ACHN (cell line): ENCODE results near the gene RAB2B.
"Not testable (repeated sequence)": the region's sequence is repeated elsewhere in the genome, so short reads cannot be mapped to it uniquely, and the experiment has no call there.

Source experiments
- DNase-seq: peaks from one replicate; pipeline ENCODE4 v3.0.0-alpha.2; 2015
- in situ Hi-C: cut with HindIII; loops from 2 replicates; pipeline ENCODE4 v1.10.0; 2017; ENCODE audit warnings: low sequenced_read_pairs, low pct_ligation_motif_present, low pct_unique_long_range_greater_than_20kb

The RAB2B gene

DNA sequence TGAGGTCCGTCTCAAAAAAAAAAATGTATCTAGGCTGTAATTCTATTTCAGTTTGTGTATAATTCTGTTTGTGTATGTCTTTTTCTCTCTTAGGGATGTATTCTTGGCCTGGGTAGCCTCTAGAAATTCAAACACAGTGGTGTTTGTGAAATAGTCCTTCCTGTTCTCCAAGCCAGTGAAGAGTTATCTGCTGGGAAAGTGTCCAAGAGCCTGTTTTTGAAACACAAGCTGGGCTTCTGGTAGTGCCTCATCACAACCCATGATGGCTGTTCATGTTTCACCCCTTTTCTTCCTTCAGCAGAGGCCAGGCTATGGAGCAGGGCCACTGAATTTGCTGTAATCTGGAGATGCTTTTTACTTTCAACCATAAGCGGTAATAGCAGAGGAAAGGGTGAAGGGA lies 19.7 kb upstream of the RAB2B start:
- in situ Hi-C loops: no loop called here
- DNase-seq: no peak

DNA sequence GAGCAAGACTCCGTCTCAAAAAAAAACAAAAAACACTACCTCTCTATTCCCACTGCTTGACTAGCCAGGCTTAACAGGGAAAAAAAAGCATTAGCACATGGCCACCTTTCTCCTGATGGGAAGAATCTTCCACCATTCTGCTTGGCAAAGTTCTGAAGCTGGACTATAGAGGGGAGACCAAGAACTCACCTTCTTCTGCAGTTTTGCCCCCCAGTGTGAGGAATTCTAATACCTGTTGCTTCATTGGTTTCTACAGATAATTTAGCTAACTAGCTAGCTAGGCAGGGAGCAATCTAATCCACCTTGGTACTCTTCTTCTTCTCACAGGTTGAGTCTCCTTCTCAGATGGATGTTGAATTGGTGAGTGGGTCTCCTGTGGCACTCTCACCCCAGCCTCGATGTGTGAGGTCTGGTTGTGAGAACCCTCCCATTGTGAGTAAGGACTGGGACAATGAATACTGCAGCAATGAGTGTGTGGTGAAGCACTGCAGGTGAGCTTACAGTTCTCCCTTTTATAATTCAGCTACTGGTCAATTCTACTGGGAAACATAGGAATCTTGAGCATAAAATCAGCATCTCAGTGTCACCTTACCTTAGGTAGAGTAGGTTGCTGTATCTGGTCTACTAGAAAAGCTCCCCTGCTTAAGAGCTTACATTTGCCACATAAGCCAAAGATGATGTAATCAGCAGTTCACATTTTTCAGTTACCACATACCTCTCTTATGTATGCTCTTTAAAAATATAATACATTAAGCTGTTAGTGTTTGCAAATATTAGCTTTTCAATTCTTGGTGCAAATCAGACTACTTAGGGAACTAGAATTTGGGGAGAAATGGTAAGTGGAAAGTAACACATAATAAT lies 18.4 kb upstream of the RAB2B start:
- in situ Hi-C loops: no loop called here
- DNase-seq: no peak

DNA sequence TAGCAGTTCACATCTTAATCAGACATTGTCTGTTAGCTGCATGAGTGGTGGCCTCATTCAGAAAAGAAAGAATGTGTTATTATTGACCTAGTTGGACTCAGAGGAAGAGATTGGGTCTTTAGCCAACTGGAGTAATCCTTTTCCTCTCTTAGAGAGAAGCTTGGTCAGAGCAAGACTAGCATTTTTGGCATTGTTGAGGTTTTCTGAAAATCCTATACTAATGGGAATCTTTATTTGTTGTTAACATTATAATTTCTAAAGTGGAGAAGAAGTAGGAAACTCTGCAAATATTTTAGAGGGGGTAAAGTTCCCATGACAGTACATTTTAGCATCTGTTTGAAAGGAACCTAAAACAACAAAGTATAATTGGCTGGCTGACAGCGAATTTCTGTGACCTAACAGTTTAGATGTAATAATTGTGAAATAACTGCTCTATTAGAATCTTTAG lies 9.9 kb upstream of the RAB2B start:
- in situ Hi-C loops: no loop called here
- DNase-seq: no peak

DNA sequence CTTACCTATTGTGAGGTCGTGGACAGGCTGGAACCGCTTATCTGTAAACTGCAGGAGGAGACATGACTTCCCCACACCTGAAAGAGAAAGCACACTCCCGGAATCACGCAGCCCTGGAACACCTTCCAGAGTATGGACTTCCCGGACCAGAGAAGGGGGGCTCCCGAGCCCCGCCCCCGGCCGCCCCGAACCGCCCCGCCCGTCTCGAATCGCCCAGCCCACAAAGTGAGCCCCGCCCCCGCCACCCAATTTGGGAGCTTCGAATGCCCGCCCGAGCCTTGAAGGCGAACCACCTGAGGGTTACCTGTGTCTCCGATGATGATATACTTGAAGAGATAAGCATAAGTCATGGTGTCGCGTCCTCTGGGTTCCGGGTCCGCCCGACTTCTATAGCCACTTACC lies 235 bp downstream of the RAB2B start:
- in situ Hi-C loops: no loop called here
- DNase-seq: peak; percentile 78

DNA sequence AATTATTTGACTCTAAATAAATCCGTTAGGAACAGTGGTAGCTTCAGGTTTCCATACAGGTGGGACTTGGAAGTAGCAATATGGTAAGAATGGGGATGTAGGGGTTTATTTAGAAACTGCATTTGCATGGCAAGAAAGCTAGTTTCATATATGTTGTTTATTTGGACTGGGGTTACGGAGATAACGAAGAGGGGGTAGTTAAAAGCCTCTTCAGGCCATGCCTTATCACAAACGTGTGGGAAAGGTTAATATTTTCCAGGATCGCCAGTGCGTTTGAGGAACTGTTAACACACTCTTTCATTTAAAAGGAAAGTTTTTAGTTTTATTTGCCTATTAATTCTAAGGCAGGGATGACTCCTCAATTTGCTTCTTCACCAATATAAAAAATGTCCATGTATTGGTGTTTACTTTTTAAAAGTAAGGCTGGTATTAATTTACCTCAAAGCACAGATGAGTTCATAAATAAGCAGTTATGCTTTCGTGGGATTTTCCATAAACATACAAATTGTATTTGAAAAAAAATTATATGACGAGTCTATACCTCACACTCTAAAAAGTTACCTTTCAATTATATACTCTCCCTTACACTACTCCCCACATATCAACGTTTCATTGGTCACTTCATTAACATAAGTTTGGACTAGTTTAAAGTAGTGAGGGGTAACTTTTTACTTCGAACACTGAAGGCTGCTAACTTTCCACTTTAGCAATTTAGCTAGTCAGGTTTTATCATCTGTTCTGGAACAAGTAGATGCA lies 814 bp downstream of the RAB2B start:
- DNase-seq: no peak
- in situ Hi-C loops: no loop called here

DNA sequence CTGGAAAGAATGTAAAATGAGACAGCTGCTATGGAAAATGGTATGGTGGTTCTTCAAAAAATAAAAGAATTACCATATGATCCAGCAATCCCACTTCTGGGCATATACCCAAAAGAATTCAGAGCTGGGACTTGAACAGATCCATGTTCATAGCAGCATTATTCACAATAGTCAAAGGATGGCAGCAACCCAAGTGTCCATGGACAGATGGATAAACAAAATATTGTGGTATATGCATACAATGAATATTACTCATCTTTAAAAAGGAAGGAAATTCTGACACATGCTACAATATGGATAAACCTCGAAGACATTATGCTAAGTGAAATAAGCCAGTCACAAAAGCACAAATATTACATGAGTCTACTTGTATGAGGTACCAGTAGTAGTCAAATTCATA lies 9.1 kb downstream of the RAB2B start:
- in situ Hi-C loops: no loop called here
- DNase-seq: no peak

DNA sequence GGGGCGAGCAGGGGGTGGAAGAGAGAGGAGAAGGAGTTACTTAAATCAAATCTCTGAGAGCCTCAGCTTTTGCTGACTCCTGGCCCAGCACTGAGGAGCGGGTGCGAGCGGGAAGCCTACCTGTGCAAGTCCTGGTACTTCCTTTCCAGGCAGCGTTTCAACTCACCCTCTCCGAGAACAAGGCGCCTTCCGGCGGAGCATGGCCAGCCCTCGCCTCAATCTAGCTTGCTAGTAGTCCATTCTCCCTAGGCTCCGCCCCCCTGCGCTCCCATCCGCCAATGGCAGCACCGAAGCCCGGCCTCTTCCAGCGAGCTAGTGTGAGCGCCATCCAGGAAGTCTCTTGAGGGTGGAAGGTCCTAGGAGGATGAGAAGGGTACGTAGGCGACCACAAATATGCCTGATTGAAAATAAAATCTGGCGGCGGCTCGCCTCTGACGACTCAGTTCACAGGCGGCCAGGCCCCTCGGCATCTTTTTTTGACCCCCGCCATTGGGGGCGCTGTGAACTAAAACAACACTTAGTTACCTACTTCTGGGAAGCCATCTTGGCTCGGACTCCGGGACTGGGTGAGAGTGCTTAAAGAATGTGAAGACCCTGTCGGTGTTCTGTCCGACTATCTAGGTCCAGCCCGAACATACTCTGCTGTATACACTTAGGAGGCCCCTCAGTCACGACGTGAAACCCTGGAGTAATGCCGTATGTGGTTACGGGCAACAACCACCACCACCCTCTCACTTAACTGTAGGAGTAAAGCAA lies 20.7 kb downstream of the RAB2B start, which contains the start of gene CHD8:
CHD8 (minus strand) TSS at position 212 of the 756 bp plus-strand sequence. CDS start 24,480 bp downstream, outside the sequence.
- DNase-seq: peak; percentile 99
- in situ Hi-C loops: no loop called here

DNA sequence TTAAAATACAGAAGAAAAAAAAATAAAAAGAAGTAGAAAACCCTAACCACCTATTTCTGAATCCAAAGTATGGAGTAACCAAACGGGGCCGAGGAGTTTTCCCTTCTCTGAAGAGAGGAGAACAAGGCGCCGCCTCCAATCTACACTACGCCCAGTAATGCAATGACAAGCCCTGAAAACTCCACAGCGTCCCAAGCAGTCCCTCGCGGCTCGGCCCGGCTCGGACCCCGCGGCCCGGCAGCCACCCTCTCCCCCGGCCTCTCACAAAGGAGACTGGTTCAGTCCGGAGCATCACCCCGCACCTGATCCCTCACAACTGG lies 21.2 kb downstream of the RAB2B start:
- in situ Hi-C loops: no loop called here
- peak; percentile 19 for DNase-seq

DNA sequence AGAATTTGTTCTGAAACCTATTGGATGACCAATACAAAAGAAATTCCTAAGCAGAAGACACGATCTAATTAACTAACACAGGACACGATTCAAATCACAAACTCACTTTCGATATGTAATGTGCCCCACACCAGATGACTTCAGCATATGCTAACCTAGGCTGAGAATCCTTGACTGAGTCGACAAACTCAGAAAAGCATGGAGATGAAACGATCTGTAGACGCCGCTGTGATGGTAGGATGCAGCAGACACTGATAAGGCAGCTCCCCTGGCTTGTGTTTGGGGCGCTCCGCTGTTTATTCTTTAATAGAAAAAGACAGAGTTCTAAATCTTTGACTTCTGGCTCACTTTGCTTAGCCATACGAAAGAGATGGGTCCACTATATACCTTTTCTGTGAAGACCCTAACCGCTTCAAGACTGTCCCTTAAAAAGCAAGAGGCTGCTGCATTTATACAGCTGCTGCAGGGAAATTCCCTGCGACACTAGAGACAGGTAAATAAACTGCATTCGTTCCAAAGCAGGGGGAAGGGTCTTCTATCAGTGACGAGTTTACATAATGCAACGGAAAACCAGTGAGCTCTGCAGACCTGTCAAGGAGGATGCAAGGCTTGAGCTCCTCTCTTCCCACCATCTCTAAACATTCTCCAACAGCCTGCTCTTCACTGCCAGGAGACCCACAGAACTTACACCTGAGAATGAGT lies 21.8 kb downstream of the RAB2B start:
- in situ Hi-C loops: no loop called here
- DNase-seq: peak; percentile 12

DNA sequence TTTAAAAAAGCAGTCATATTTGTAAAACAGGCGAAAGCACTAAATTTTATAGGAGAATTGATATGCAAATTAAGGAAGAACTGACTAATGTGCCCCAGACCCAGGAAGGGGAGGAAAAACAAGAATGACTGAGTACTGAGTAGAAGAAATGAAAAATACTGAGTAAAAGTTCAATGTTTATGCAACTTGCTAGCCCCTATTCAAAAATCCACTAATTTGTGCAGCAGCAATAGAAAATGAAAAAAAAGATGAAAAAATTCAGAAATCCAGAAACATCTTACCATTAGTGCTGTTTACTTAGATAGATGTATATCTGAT lies 26.9 kb downstream of the RAB2B start:
- DNase-seq: no peak
- in situ Hi-C loops: no loop called here

DNA sequence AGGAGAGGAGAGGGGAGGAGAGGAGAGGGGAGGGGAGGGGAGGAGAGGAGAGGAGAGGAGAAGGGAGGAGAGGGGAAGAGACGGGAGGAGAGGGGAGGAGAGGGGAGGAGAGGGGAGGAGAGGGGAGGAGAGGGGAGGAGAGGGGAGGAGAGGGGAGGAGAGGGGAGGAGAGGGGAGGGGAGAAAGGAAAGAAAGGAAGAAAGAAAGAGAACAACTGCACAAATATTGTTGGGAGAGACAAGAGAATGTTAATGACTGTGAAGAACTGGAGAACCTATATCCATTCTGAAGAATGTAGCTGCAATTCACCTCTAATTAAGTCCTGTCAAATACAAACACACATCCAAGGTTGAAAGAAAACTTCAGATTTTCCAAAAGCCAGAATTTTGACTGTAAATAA lies 34.1 kb downstream of the RAB2B start:
- DNase-seq, in situ Hi-C loops: not testable (repeated sequence)

DNA sequence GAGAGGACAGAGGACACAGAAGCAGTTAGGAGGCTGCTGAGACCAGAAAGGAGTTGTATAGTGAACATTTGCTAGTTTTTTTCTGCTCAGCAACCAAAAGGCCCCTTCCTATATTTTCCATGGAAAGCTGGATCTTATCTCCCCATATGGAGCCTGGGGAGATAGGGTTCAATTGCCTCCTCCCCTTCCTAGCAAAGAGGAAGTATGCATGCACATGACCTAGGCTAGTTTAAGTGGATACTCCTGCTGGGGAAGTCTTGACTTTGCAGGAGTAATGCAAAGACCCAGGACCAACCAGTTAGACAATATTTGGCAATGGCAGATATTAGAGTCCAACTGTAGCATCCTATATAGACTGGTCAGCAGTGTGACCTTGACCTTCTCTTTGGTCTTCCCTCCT lies 35.9 kb downstream of the RAB2B start:
- no peak for DNase-seq
- in situ Hi-C loops: no loop called here

DNA sequence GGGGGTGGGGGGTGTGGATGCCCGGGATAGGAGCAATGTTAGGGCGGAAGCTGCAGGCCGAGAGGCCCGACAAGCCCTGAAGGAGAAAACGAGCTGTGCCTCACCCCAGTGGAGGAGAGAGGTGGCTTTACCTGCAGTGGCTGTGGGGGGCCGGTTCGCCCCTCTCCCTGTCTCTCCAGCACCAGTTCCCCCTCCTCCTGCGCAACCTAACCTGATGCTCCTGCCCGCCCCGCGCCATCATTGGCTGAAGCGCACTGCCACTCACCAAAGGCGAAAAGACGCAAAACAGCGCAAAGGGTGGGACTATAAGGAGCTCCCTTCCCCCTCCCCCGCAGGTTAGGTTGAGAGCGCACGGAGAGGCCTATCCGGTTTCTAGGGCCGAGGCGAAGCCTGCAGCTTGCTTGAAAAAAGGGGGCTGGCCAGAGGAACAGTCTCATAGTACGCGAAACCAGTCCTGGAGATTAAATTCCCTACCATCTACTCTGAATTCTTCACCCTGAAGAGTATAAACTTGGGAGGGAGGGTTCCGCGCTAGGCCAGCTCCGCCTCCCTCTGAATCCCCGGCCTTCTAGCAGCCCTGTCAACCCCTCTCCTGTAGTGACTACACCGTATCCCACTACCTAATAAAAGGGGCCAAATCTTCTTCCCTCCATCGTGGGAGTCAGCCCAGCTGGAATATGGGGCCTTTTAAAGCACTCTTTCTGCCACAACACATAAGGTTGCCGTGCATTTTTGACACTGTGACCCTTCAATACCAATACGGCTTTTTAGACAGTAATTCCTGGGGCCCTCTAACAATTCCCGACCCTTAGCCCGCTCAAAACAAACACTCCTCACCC lies 39.5 kb downstream of the RAB2B start:
- in situ Hi-C loops: no loop called here
- DNase-seq: peak; percentile 97

DNA sequence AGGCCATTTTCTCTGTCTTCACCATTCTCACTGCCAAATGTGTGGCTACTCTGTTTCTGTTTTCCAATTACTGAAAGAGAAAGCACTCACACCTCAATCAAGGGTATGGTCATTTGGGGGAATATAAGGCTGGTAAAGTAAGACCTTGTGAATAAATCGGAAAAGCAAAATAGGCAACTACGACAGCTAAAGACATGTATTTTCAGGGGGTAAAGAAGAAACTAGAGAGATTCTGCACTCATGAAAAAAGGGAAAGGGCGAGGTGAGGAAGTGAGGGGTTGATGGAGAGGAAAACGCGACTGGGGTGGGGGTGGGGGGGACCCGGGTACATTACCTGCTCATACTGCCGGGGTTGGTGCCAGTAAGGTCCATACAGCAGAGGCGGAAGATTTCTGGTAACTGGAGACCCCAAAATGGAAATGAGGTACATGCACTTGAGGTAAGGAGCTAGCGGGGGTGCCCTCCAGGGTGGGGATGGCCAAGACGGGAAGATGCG lies 40.1 kb downstream of the RAB2B start:
- in situ Hi-C loops: no loop called here
- DNase-seq: no peak

DNA sequence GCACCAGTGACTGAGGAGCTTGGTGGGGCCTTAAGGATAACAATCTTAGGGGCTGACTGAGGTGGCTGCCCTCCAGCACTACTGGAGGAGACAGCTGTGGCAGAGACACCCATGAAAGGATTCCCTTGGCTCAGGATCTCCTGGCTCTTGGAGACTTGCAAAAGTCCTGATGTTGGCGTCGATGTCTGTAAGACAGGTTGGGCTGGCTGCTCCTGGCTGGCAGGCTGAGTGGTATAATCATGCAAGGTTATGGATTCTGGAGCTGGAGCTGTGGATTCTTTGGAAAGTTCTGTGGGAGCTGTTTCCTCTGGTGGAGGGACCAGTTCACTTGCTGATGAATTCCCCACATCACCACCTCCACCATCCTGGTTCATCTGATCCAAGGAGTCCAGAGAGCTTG lies 45.6 kb downstream of the RAB2B start:
- in situ Hi-C loops: no loop called here
- DNase-seq: no peak

DNA sequence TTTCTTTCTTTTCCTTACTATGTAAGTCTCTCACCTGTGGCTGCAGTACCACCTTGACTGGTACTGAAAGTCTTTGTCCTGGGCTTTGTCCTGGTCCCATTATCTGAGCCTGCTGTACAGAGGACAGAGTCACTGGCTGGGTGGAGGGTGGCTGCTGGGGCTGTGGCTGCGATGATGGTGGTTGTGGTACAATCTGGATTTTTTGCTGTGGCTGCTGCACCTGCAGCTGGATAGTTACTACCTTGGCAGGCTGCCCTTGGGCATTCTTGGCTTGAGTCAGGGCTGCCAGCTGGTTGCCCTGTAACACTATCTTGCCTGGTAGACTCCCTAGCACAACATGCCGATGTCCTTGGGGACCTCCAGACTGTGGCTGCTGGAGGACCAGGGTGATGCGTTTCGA lies 47.8 kb downstream of the RAB2B start:
- peak; percentile 10 for DNase-seq
- in situ Hi-C loops: no loop called here

DNA sequence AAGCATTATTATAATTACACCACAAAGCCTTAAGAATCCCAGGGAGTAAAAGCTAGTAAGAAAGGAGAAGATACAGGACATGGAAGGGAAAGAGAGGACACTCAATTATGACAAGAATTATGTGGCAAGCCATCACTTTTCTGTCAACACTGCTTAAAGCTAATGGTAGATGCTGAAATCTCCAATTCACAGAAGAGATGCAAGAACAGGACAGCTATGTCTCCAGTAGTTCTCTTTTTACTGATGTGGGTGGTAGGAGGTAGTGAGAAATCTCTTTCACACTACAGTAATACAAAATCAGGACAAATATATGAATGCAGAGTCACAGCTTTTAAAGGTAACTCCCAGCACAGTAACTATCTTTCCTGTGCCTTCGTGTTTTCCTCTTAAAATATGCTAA lies 50.1 kb downstream of the RAB2B start:
- in situ Hi-C loops: no loop called here

DNA sequence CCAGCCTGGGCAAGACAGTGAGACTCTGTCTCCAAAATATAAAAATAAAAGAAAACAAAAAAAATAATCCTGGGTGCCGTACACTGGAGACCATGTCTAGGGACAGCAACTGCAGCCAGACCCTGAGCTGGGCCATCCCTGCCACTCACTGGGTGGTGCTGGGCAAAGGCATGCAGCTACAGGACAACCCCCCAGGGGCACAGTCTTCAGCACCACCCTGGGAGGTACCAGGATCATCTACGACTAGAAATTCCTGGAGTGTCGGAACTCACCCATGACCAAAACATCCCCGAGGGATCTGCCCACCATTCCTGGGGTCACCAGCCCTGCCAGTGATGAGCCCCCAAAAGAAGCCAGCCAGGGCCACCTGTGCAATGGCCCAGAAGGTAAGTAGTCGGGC lies 57.2 kb downstream of the RAB2B start:
- in situ Hi-C loops: no loop called here
- DNase-seq: no peak

More for the DNA sequence above, 50.1 kb downstream of the RAB2B start:
- no peak for DNase-seq
